IMR-90 (cell line): ENCODE results near the gene ATP1A3. TPM values are rescaled to one million over a fixed set of nuclear protein-coding genes. Genes with fewer than 3 reads are reported as not detected.

Experiments used
- ATAC-seq: fragments of 200-7000 bp; cut with Tn5 transposase; 2 replicates; pipeline ENCODE4 v1.9.1; 2020; ENCODE audit warnings: low read depth, mild to moderate bottlenecking, moderate library complexity
- BruUV-seq: library from RNA; stranded (reverse); fragments of 400-500 nt; replicated peaks from 2 replicates; lab custom pipeline; 2021; lab: Mats Ljungman, UMichigan
- CTCF ChIA-PET: fragments of 300-600 bp; formaldehyde crosslinking; extraction: SDS; loops from one replicate; lab custom pipeline; 2021; ENCODE audit warnings: antibody characterized with exemption; lab: Yijun Ruan, JAX
- POLR2A ChIA-PET: fragments of 300-600 bp; sonication (Branson Sonifier 250); formaldehyde crosslinking; loops from one replicate; lab custom pipeline; 2022; ENCODE audit warnings: antibody characterized with exemption; ENCODE audit not compliant: unreplicated experiment; lab: Charles Lee
- DNase-seq: peaks from one replicate; pipeline ENCODE4 v3.0.0; 2013
- H2AFZ ChIP-seq: replicated peaks from 2 replicates; pipeline ENCODE3; 2013; ENCODE audit warnings: low read length, mild to moderate bottlenecking; ENCODE audit not compliant: poor library complexity
- H2AK5ac ChIP-seq: 2 replicates; pipeline ENCODE4 v1.6.1; 2013; ENCODE audit warnings: low read depth, low read length, inconsistent platforms
- H2AK9ac ChIP-seq: replicated peaks from 2 replicates; pipeline ENCODE3; 2013; ENCODE audit warnings: mild to moderate bottlenecking, low read depth, low read length, moderate library complexity; ENCODE audit not compliant: poor library complexity
- H2BK120ac ChIP-seq: 2 replicates; pipeline ENCODE4 v1.6.1; 2013; ENCODE audit warnings: low read depth, low read length, inconsistent platforms
- H2BK15ac ChIP-seq: 3 replicates; pipeline ENCODE4 v1.6.1; 2013; ENCODE audit warnings: low read depth, low read length, inconsistent platforms
- H2BK20ac ChIP-seq: 2 replicates; pipeline ENCODE4 v1.6.1; 2013; ENCODE audit warnings: low read depth, mild to moderate bottlenecking, inconsistent platforms, low read length, moderate library complexity
- H2BK5ac ChIP-seq: 2 replicates; pipeline ENCODE4 v1.6.1; 2013; ENCODE audit warnings: mild to moderate bottlenecking, low read depth, low read length, inconsistent platforms; ENCODE audit not compliant: poor library complexity, severe bottlenecking
- H3K14ac ChIP-seq: replicated peaks from 2 replicates; pipeline ENCODE4 v1.6.1; 2013; ENCODE audit warnings: low read depth, low read length, inconsistent platforms
- H3K18ac ChIP-seq: 2 replicates; pipeline ENCODE4 v1.6.1; 2013; ENCODE audit warnings: low read depth, low read length, control low read depth
- H3K23ac ChIP-seq: 2 replicates; pipeline ENCODE4 v1.6.1; 2013; ENCODE audit warnings: low read depth, low read length, inconsistent platforms
- H3K27ac ChIP-seq: 2 replicates; pipeline ENCODE4 v1.5.1; 2013; ENCODE audit warnings: mild to moderate bottlenecking, control low read depth, low read length; ENCODE audit not compliant: insufficient read depth
- H3K27me3 ChIP-seq: 2 replicates; pipeline ENCODE4 v1.6.1; 2013; ENCODE audit warnings: low read length; ENCODE audit not compliant: control insufficient read depth, insufficient read depth
- H3K36me3 ChIP-seq: 2 replicates; pipeline ENCODE4 v1.6.1; 2013; ENCODE audit warnings: low read length, mixed read lengths; ENCODE audit not compliant: control insufficient read depth, insufficient read depth
- H3K4ac ChIP-seq: 2 replicates; pipeline ENCODE4 v1.6.1; 2013; ENCODE audit warnings: low read depth, low read length, inconsistent platforms
- H3K4me1 ChIP-seq: 2 replicates; pipeline ENCODE4 v1.6.1; 2013; ENCODE audit warnings: low read length, mixed read lengths; ENCODE audit not compliant: control insufficient read depth, insufficient read depth
- H3K4me2 ChIP-seq: 2 replicates; pipeline ENCODE4 v1.6.1; 2013; ENCODE audit warnings: low read depth, mild to moderate bottlenecking, control low read depth, low read length, moderate library complexity
- H3K4me3 ChIP-seq: 2 replicates; pipeline ENCODE4 v1.5.1; 2013; ENCODE audit warnings: low read depth, mild to moderate bottlenecking, control low read depth, low read length, moderate library complexity; ENCODE audit not compliant: insufficient read depth
- H3K56ac ChIP-seq: 2 replicates; pipeline ENCODE4 v1.6.1; 2013; ENCODE audit warnings: low read length, inconsistent platforms; ENCODE audit not compliant: insufficient read depth; ENCODE audit errors: extremely low read depth
- H3K79me1 ChIP-seq, 2 experiments: 2 replicates each; pipeline ENCODE4 v1.6.1; 2013; ENCODE audit warnings: low read length in 2 of 2, inconsistent platforms in 1 of 2, low read depth in 1 of 2
- H3K9ac ChIP-seq: 2 replicates; pipeline ENCODE4 v1.6.1; 2013; ENCODE audit warnings: low read depth, low read length, control low read depth
- H3K9me1 ChIP-seq: 2 replicates; pipeline ENCODE4 v1.6.1; 2013; ENCODE audit warnings: low read length, inconsistent platforms; ENCODE audit not compliant: insufficient read depth
- H3K9me3 ChIP-seq: 2 replicates; pipeline ENCODE4 v1.6.1; 2013; ENCODE audit warnings: low read length; ENCODE audit not compliant: control insufficient read depth, insufficient read depth
- H4K20me1 ChIP-seq: 2 replicates; pipeline ENCODE4 v1.6.1; 2013; ENCODE audit warnings: low read length, inconsistent platforms; ENCODE audit not compliant: insufficient read depth
- H4K5ac ChIP-seq: 2 replicates; pipeline ENCODE4 v1.6.1; 2013; ENCODE audit warnings: mild to moderate bottlenecking, low read depth, low read length, control low read depth
- H4K8ac ChIP-seq, 2 experiments: 2 replicates each; pipeline ENCODE4 v1.6.1; 2013; ENCODE audit warnings: low read depth in 2 of 2, low read length in 2 of 2, control low read depth in 1 of 2, inconsistent platforms in 1 of 2
- H4K91ac ChIP-seq: 2 replicates; pipeline ENCODE4 v1.6.1; 2013; ENCODE audit warnings: low read depth, low read length, inconsistent platforms; ENCODE audit not compliant: insufficient read depth
- CEBPB ChIP-seq: IDR thresholded peaks from 2 replicates; pipeline ENCODE4 v1.6.1; 2012; ENCODE audit warnings: low read depth, low read length, improper control_type of control experiment
- CHD1 ChIP-seq: IDR thresholded peaks from 2 replicates; pipeline ENCODE4 v1.6.1; 2012; ENCODE audit warnings: low read depth, low read length, improper control_type of control experiment
- MAFK ChIP-seq: IDR thresholded peaks from 2 replicates; pipeline ENCODE4 v1.6.1; 2012; ENCODE audit warnings: low read depth, low read length, improper control_type of control experiment
- MXI1 ChIP-seq: IDR thresholded peaks from 2 replicates; pipeline ENCODE4 v1.6.1; 2012; ENCODE audit warnings: low read depth, mild to moderate bottlenecking, low read length, moderate library complexity, borderline replicate concordance
- NFE2L2 ChIP-seq: fragments of 150-350 bp; IDR thresholded peaks from 2 replicates; pipeline ENCODE4 v1.6.1; 2016; ENCODE audit warnings: low read depth, mild to moderate bottlenecking, low read length
- SMC3 ChIP-seq: fragments of 150-350 bp; IDR thresholded peaks from 2 replicates; pipeline ENCODE4 v1.6.1; 2016; ENCODE audit warnings: low read depth, mild to moderate bottlenecking, antibody characterized with exemption, low read length, moderate library complexity
- WGBS, 2 experiments: methylation state at CpG; one replicate each; pipeline versions ENCODE4 v1.1.5 to v1.1.7; 2013; ENCODE audit warnings: missing lambda C conversion rate in 2 of 2; ENCODE audit not compliant: insufficient read length in 1 of 2; ENCODE audit errors: extremely low coverage in 2 of 2; 5-methylcytosine and 5-hydroxymethylcytosine counted together
- dilution Hi-C: fragments of 300-500 bp; cut with HindIII; formaldehyde crosslinking; loops from one replicate; pipeline ENCODE4 v1.14.3; 2018; ENCODE audit warnings: low sequenced_read_pairs; ENCODE audit not compliant: unreplicated experiment
- in situ Hi-C: fragments of 300-500 bp; cut with MboI; formaldehyde crosslinking; loops from 3 replicates; pipeline ENCODE4 v1.14.3; 2019; ENCODE audit warnings: low sequenced_read_pairs, inconsistent platforms, mixed read lengths
- intact Hi-C: fragments of 100-400 bp; cut with micrococcal nuclease; formaldehyde crosslinking; loops from 2 replicates; pipeline ENCODE4 v1.10.0; 2022
- polyA plus RNA-seq, 3 experiments: library from polyadenylated mRNA; depleted of rRNA; stranded (reverse); fragments of >200 nt; gene quantifications; 2 replicates each; pipeline ENCODE4 v1.2.3, GENCODE V29; 2012; ENCODE audit warnings: low replicate concordance in 1 of 3
- total RNA-seq: library from RNA; depleted of rRNA; stranded (reverse); fragments of >200 nt; gene quantifications from 2 replicates; pipeline ENCODE4 v1.2.3, GENCODE V29; 2012
- TF ChIP-seq, protein P1 (sequence below): fragments of 150-350 bp; IDR thresholded peaks from 2 replicates; pipeline ENCODE4 v1.6.1; 2016; ENCODE audit warnings: low read depth, mild to moderate bottlenecking, low read length, moderate library complexity, borderline replicate concordance
- TF ChIP-seq, protein P2 (sequence below): conservative IDR thresholded peaks from 2 replicates; pipeline ENCODE4 v1.5.1; 2012; ENCODE audit warnings: mild to moderate bottlenecking, low read depth, low read length, improper control_type of control experiment
- TF ChIP-seq, protein P3 (sequence below): fragments of 150-350 bp; IDR thresholded peaks from 2 replicates; pipeline ENCODE4 v1.6.1; 2017; ENCODE audit warnings: mild to moderate bottlenecking, antibody characterized with exemption, low read length, low read depth

ATP1A3 gene
- total and polyA plus RNA-seq, 2 of the 4 experiments (the other 2 are of a cell fraction) = under 0.01 to 0.12 TPM

DNA sequence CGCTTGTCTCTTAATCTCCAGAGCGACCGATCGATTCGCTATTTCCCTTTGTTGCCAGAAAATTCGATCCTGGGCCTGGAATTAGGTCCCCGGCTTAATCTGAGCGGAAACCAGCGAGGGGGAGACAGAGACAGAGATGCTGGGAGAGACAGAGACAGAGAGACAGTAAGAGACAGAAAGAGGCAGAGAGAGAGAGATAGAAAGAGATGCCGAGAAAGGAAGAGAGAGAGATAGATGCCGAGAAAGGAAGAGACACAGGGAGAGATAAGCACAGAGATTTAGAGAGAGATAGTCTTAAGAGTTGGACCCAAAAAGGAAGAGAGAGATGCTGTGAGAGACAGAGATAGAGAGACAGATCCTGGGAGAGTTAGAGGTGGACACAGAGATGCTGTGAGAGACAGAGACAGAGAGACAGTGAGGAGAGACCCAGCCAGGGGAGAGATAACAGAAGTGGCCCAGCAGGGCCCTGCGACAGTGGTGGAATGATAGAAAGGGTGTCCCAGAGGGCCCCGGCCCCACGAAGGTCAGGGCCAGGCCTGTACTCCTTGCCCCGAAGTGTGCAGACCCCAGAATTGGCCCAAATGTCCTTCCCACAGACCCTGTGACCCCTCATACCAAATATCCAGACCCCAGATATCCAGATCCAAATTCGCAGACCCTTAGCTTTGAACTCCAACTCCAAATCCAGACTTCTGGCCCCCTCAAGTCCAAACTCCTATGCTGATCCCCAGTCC, 67.1 kb downstream of the ATP1A3 start:
- CTCF ChIA-PET = no interaction called here
- 38% methylated on average over 14 of the region's 16 CpGs; no CpG with 5 or more reads in 1 of the 2 experiments for WGBS, 2 experiments
- Histone ChIP-seq H3K23ac (no peak overlapping the region), H3K9me3 (peaks cover 3% of the 10 kb centered on the region; the same call in 1 of the 2 replicates), H3K4me1 (peaks cover 5% of the 10 kb centered on the region), H2BK120ac (no peak overlapping the region), H2AFZ (no peak overlapping the region), H3K27ac (no peak overlapping the region), H3K14ac (no peak overlapping the region), H4K5ac (no peak overlapping the region), H3K18ac (no peak overlapping the region), H3K4me3 (no peak overlapping the region), H3K9ac (no peak overlapping the region), H2BK20ac (no peak overlapping the region), H3K79me1 (no peaks in the 10 kb centered on the region), H2BK5ac (no peak overlapping the region), H4K8ac (no peak overlapping the region), H4K91ac (no peak overlapping the region), H2AK5ac (no peak overlapping the region), H3K4me2 (no peak overlapping the region), H3K4ac (no peak overlapping the region), H2BK15ac (no peak overlapping the region), H4K20me1 (peaks cover 23% of the 10 kb centered on the region; the same call in 1 of the 2 replicates), H3K36me3 (no peaks in the 10 kb centered on the region), H3K56ac (no peak overlapping the region), H2AK9ac (no peak overlapping the region), H3K27me3 (peaks cover 87% of the 10 kb centered on the region), H3K9me1 (no peaks in the 10 kb centered on the region; the same call in 1 of the 2 replicates)
- no TSS peak for BruUV-seq
- TF ChIP-seq CHD1 = no peak
- TF ChIP-seq NFE2L2 = no peak
- TF ChIP-seq CEBPB = no peak
- TF ChIP-seq, protein P1, sequence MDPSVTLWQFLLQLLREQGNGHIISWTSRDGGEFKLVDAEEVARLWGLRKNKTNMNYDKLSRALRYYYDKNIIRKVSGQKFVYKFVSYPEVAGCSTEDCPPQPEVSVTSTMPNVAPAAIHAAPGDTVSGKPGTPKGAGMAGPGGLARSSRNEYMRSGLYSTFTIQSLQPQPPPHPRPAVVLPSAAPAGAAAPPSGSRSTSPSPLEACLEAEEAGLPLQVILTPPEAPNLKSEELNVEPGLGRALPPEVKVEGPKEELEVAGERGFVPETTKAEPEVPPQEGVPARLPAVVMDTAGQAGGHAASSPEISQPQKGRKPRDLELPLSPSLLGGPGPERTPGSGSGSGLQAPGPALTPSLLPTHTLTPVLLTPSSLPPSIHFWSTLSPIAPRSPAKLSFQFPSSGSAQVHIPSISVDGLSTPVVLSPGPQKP = no peak
- TF ChIP-seq MAFK = no peak
- TF ChIP-seq SMC3 = no peak
- TF ChIP-seq, protein P2, sequence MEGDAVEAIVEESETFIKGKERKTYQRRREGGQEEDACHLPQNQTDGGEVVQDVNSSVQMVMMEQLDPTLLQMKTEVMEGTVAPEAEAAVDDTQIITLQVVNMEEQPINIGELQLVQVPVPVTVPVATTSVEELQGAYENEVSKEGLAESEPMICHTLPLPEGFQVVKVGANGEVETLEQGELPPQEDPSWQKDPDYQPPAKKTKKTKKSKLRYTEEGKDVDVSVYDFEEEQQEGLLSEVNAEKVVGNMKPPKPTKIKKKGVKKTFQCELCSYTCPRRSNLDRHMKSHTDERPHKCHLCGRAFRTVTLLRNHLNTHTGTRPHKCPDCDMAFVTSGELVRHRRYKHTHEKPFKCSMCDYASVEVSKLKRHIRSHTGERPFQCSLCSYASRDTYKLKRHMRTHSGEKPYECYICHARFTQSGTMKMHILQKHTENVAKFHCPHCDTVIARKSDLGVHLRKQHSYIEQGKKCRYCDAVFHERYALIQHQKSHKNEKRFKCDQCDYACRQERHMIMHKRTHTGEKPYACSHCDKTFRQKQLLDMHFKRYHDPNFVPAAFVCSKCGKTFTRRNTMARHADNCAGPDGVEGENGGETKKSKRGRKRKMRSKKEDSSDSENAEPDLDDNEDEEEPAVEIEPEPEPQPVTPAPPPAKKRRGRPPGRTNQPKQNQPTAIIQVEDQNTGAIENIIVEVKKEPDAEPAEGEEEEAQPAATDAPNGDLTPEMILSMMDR = no peak
- TF ChIP-seq MXI1 = no peak
- TF ChIP-seq, protein P3, sequence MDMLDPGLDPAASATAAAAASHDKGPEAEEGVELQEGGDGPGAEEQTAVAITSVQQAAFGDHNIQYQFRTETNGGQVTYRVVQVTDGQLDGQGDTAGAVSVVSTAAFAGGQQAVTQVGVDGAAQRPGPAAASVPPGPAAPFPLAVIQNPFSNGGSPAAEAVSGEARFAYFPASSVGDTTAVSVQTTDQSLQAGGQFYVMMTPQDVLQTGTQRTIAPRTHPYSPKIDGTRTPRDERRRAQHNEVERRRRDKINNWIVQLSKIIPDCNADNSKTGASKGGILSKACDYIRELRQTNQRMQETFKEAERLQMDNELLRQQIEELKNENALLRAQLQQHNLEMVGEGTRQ = no peak
- in situ Hi-C loops = no loop called here
- no peak for ATAC-seq
- no peak for DNase-seq
- dilution Hi-C loops = no loop called here
- intact Hi-C loops = no loop called here
- POLR2A ChIA-PET = no interaction called here
